OCI-LY7 (cell line): ENCODE data around the gene HMCN1. TPM values are rescaled to one million over a fixed set of nuclear protein-coding genes. Genes with fewer than 3 reads are reported as not detected.

Experiments
- BruUV-seq: library from RNA; stranded (reverse); fragments of 400-500 nt; replicated peaks from 2 replicates; lab custom pipeline; 2021; lab: Mats Ljungman, UMichigan
- CTCF ChIA-PET: fragments of 300-600 bp; sonication (Branson Sonifier 250); formaldehyde crosslinking; loops from one replicate; lab custom pipeline; 2022; ENCODE audit warnings: antibody characterized with exemption; ENCODE audit not compliant: unreplicated experiment; lab: Charles Lee
- POLR2A ChIA-PET: fragments of 300-600 bp; sonication (Branson Sonifier 250); formaldehyde crosslinking; loops from one replicate; lab custom pipeline; 2022; ENCODE audit warnings: antibody characterized with exemption; lab: Charles Lee
- DNase-seq: peaks from one replicate; pipeline ENCODE4 v3.0.0-alpha.2; 2015; ENCODE audit warnings: low spot score
- H2AFZ ChIP-seq: fragments of 200-600 bp; sonication (generic), shearing (Covaris generic); 2 replicates; pipeline ENCODE4 v1.6.1; 2014; ENCODE audit warnings: mild to moderate bottlenecking, antibody characterized with exemption, low read length, moderate library complexity
- H3K27ac ChIP-seq: fragments of 200-600 bp; sonication (generic); 2 replicates; pipeline ENCODE4 v1.5.1; 2014; ENCODE audit warnings: mixed run types, low read depth, mild to moderate bottlenecking, moderate library complexity, low read length, inconsistent platforms; ENCODE audit not compliant: poor library complexity, severe bottlenecking
- H3K36me3 ChIP-seq: fragments of 200-600 bp; sonication (generic); 2 replicates; pipeline ENCODE4 v1.6.1; 2014; ENCODE audit warnings: mild to moderate bottlenecking, antibody characterized with exemption, low read length, moderate library complexity, mixed read lengths; ENCODE audit not compliant: insufficient read depth
- H3K4me1 ChIP-seq: fragments of 200-600 bp; sonication (generic); 2 replicates; pipeline ENCODE4 v1.5.1; 2014; ENCODE audit warnings: mild to moderate bottlenecking, low read length; ENCODE audit not compliant: insufficient read depth, poor library complexity, severe bottlenecking
- H3K4me2 ChIP-seq: fragments of 200-600 bp; sonication (generic); 2 replicates; pipeline ENCODE4 v1.6.1; 2014; ENCODE audit warnings: mild to moderate bottlenecking, low read length
- H3K4me3 ChIP-seq: fragments of 200-600 bp; sonication (generic); 2 replicates; pipeline ENCODE4 v1.5.1; 2014; ENCODE audit warnings: mild to moderate bottlenecking, low read depth, low read length; ENCODE audit not compliant: poor library complexity, severe bottlenecking
- H3K79me2 ChIP-seq: fragments of 200-600 bp; sonication (generic); 2 replicates; pipeline ENCODE4 v1.6.1; 2016; ENCODE audit warnings: low read depth, mild to moderate bottlenecking, low read length, moderate library complexity, mixed read lengths; ENCODE audit not compliant: insufficient read depth
- H3K9me2 ChIP-seq: fragments of 200-600 bp; sonication (generic); 2 replicates; pipeline ENCODE4 v1.6.1; 2016; ENCODE audit warnings: mild to moderate bottlenecking, low read length, mixed read lengths; ENCODE audit not compliant: insufficient read depth
- H3K9me3 ChIP-seq: fragments of 200-600 bp; sonication (generic); 2 replicates; pipeline ENCODE4 v1.6.1; 2014; ENCODE audit warnings: mild to moderate bottlenecking, mixed run types, low read length, mixed read lengths
- H4K20me1 ChIP-seq: fragments of 200-600 bp; sonication (generic); 2 replicates; pipeline ENCODE4 v1.6.1; 2014; ENCODE audit warnings: mild to moderate bottlenecking, antibody characterized with exemption, low read length, moderate library complexity, mixed read lengths; ENCODE audit not compliant: insufficient read depth
- CTCF ChIP-seq: fragments of 200-600 bp; sonication (generic); conservative IDR thresholded peaks from 2 replicates; pipeline ENCODE4 v1.5.1; 2014; ENCODE audit warnings: mild to moderate bottlenecking, antibody characterized with exemption, low read length, moderate library complexity, mixed read lengths
- EZH2phosphoT487 ChIP-seq: fragments of 200-600 bp; sonication (generic); IDR thresholded peaks from 2 replicates; pipeline ENCODE4 v1.6.1; 2018; ENCODE audit warnings: low read depth, borderline replicate concordance, mild to moderate bottlenecking, mixed run types, antibody characterized with exemption, low read length, moderate library complexity, mixed read lengths
- intact Hi-C: fragments of 100-400 bp; cut with micrococcal nuclease; formaldehyde crosslinking; loops from one replicate; pipeline ENCODE4 v1.10.0; 2022; ENCODE audit not compliant: unreplicated experiment
- total RNA-seq, 2 experiments: library from RNA; depleted of rRNA in 1 of 2; stranded (reverse); fragments of >200 nt in 1 of 2; shearing (Covaris generic) in 1 of 2; gene quantifications; 2 replicates each; pipeline ENCODE4 v1.2.3, GENCODE V29; 2014 to 2022

HMCN1 gene
- total RNA-seq, 2 experiments from 2014 or later, result 0.02 TPM; not detected in 1

- no peak overlapping the region for H3K4me3 ChIP-seq
- H4K20me1 ChIP-seq, result no peaks in the 10 kb centered on the region
- DNase-seq, result no peak
- no peaks in the 10 kb centered on the region for H3K9me3 ChIP-seq
- no peak overlapping the region for H3K27ac ChIP-seq
- H2AFZ ChIP-seq, result no peak overlapping the region
- ChIA-PET CTCF (no interaction called here), POLR2A (interaction anchor here (0.9 kb wide), 1 partner anchor 73 kb away, joined by 6 read pairs; no protein-coding TSS in a partner anchor)
- no peaks in the 10 kb centered on the region for H3K79me2 ChIP-seq
- H3K4me2 ChIP-seq, result no peak overlapping the region
- intact Hi-C loops, result no loop called here
- no peaks in the 10 kb centered on the region for H3K9me2 ChIP-seq
- no peaks in the 10 kb centered on the region for H3K4me1 ChIP-seq
- no TSS peak for BruUV-seq
- H3K36me3 ChIP-seq, result no peaks in the 10 kb centered on the region
- TF ChIP-seq EZH2phosphoT487 (no peak), CTCF (no peak)
Observed at GRCh38 chr1:185767508-185768120, 33.4 kb downstream of the HMCN1 start.

- intact Hi-C loops, result no loop called here
Observed at GRCh38 chr1:185768371-185768770, 34.2 kb downstream of the HMCN1 start.

More at GRCh38 chr1:185768371-185768770, 34.2 kb downstream of the HMCN1 start:
- no peak overlapping the region for H3K4me2 ChIP-seq
- no peaks in the 10 kb centered on the region for H4K20me1 ChIP-seq
- H2AFZ ChIP-seq, result no peak overlapping the region
- CTCF ChIA-PET, result no interaction called here
- H3K9me3 ChIP-seq, result no peaks in the 10 kb centered on the region
- H3K36me3 ChIP-seq, result no peaks in the 10 kb centered on the region
- TF ChIP-seq EZH2phosphoT487, result no peak
- TF ChIP-seq CTCF, result no peak
- no peaks in the 10 kb centered on the region for H3K9me2 ChIP-seq
- no peak for DNase-seq
- H3K4me3 ChIP-seq, result no peak overlapping the region
- H3K4me1 ChIP-seq, result no peaks in the 10 kb centered on the region
- no TSS peak for BruUV-seq
- no peak overlapping the region for H3K27ac ChIP-seq
- POLR2A ChIA-PET, result no interaction called here
- no peaks in the 10 kb centered on the region for H3K79me2 ChIP-seq
